Immature natural killer cell (primary cell): ENCODE measurements around the gene SMG7. TPM values are rescaled to one million over a fixed set of nuclear protein-coding genes. Genes with fewer than 3 reads are reported as not detected.
"Not testable (repeated sequence)": the region's sequence is repeated elsewhere in the genome, so short reads cannot be mapped to it uniquely, and the experiment has no call there.

Experiments
- DNase-seq, 3 donors: peaks; one replicate each; pipeline ENCODE4 v3.0.0; 2022; ENCODE audit warnings: mixed read lengths in 1 of 3
- H3K27ac Mint-ChIP-seq, 6 donors: one replicate each; pipeline ENCODE4 v1.8.0; 2020; ENCODE audit warnings: mixed read lengths in 6 of 6, mild to moderate bottlenecking in 5 of 6, inconsistent platforms in 4 of 6, moderate library complexity in 3 of 6
- H3K27me3 Mint-ChIP-seq, 3 donors: one replicate each; pipeline ENCODE4 v1.8.0; 2020 to 2021; ENCODE audit warnings: low read depth in 3 of 3, mild to moderate bottlenecking in 3 of 3, mixed read lengths in 3 of 3, moderate library complexity in 3 of 3, inconsistent platforms in 1 of 3
- H3K36me3 Mint-ChIP-seq, 3 donors: one replicate each; pipeline ENCODE4 v1.8.0; 2020; ENCODE audit warnings: mixed read lengths in 3 of 3, inconsistent platforms in 2 of 3, mild to moderate bottlenecking in 2 of 3
- H3K4me1 Mint-ChIP-seq, 2 donors: one replicate each; pipeline ENCODE4 v1.8.0; 2020; ENCODE audit warnings: inconsistent platforms in 2 of 2, mild to moderate bottlenecking in 2 of 2, mixed read lengths in 2 of 2, moderate library complexity in 1 of 2
- H3K4me3 Mint-ChIP-seq, 5 donors: one replicate each; pipeline ENCODE4 v1.8.0; 2020; ENCODE audit warnings: mild to moderate bottlenecking in 5 of 5, mixed read lengths in 5 of 5, inconsistent platforms in 3 of 5, moderate library complexity in 3 of 5
- H3K9me3 Mint-ChIP-seq, 6 donors: one replicate each; pipeline ENCODE4 v1.8.0; 2020; ENCODE audit warnings: mild to moderate bottlenecking in 6 of 6, mixed read lengths in 6 of 6, inconsistent platforms in 4 of 6, moderate library complexity in 3 of 6
- polyA plus RNA-seq, 3 donors: library from polyadenylated mRNA; unstranded; fragments of 300-500 nt; fragmentation: Illumina TruSeq; gene quantifications; one replicate each; pipeline ENCODE4 v1.2.3, GENCODE V29; 2021

The SMG7 gene
- 10 to 100 TPM in 2 of 3 donors, 1 to 10 TPM in 1; 6.4 to 38.5 (median 11.2) TPM for polyA plus RNA-seq

DNA sequence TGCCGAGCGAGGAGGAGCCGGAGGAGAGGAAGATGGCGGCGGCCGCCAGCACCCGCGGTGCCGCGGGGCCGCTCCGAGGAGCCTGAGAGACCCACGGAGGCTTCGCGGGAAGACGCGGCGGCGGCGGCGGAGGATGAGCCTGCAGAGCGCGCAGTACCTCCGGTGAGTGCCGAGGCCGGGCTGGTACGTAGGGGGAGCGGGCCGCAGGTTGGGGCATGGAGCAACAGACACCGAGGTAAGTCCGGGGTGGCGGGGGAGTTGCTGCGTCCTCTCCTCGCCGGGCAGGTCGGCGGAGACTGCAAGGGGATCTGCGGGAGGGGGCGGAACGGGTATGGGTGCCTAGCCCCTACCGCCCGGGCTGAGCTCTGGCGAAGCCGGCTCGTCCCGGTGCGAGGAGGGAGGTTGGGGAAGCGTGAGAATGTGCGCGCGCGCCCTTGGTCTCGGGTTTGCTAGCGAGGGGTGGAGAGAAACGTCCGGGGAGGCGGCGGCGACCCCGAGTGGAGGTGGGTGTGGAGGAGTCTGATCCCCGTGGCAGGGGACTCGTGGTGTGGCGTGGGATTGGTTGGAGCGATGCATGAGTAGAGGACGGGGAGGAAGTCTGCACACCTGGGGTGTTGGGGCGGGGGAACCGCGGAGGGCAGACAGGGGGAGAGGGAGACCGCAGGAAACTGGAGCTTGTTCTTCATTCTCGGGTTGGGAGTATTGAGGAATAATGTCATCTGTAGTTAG lies at the start of gene SMG7:
TSS of gene SMG7 (plus strand) at position 12 of the 729 bp plus-strand sequence. CDS start at position 134, 122 bp downstream.
- H3K27ac Mint-ChIP-seq, result peak within 1 kb of the TSS; percentile 95 to 100 (median 99)

DNA sequence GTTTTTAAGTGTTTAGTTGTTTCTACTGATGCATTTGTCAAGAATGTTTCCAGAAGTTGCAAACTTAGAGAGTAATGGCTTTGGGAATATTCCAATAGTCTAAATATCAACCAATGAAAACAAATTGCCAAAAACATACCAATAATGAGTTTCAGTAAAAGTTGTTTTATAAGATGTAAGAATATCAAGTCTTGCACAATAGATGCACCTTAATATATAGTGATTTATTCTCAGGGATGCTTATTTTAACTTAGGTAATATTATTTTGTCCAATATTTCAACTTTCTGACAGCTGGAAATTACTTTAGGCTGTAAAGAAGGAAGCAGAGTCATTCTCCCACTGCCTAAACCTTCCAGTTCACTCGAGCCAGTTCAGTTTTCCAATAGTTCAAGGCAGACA lies 48.8 kb upstream of the SMG7 start:
- no peak for DNase-seq
- H3K4me3 Mint-ChIP-seq, result no peak overlapping the region
- peaks cover 6 to 22% (median 14%) of the 10 kb centered on the region in 3 donors for H3K27me3 Mint-ChIP-seq

More for the DNA sequence above, at the start of gene SMG7:
- Mint-ChIP-seq H3K9me3 (no peaks in the 10 kb centered on the region), H3K36me3 (no peaks in the 10 kb centered on the region), H3K27me3 (peaks cover 16 to 22% (median 19%) of the 10 kb centered on the region in 3 donors), H3K4me1 (peaks cover 37 to 39% of the 10 kb centered on the region in 2 donors), H3K4me3 (peak within 1 kb of the TSS; percentile 95 to 100 (median 99))
- no peak for DNase-seq

GRCh38 chr1:183424691-183425090 lies 47.6 kb upstream of the SMG7 start:
- H3K36me3 Mint-ChIP-seq, result no peaks in the 10 kb centered on the region
- no peak overlapping the region for H3K4me3 Mint-ChIP-seq
- H3K27ac Mint-ChIP-seq, result no peak overlapping the region
- no peak for DNase-seq
- no peaks in the 10 kb centered on the region for H3K9me3 Mint-ChIP-seq
- no peaks in the 10 kb centered on the region for H3K4me1 Mint-ChIP-seq
- H3K27me3 Mint-ChIP-seq, result peaks cover 0 to 17% (median 10%) of the 10 kb centered on the region in 3 donors

More for the DNA sequence above, 48.8 kb upstream of the SMG7 start:
- Mint-ChIP-seq H3K4me1 (peaks cover 2 to 4% of the 10 kb centered on the region in 2 donors), H3K36me3 (no peaks in the 10 kb centered on the region), H3K27ac (no peak overlapping the region), H3K9me3 (no peaks in the 10 kb centered on the region)

DNA sequence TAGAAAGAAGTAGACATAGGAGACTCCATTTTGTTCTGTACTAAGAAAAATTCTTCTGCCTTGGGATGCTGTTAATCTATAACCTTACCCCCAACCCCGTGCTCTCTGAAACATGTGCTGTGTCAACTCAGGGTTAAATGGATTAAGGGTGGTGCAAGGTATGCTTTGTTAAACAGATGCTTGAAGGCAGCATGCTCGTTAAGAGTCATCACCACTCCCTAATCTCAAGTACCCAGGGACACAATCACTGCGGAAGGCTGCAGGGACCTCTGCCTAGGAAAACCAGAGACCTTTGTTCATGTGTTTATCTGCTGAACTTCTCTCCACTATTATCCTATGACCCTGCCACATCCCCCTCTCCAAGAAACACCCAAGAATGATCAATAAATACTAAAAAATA lies 44.7 kb upstream of the SMG7 start:
- not testable (repeated sequence) for H3K9me3 Mint-ChIP-seq, H3K4me3 Mint-ChIP-seq, H3K36me3 Mint-ChIP-seq, DNase-seq, H3K4me1 Mint-ChIP-seq, H3K27ac Mint-ChIP-seq
- peaks cover 0 to 24% (median 14%) of the 10 kb centered on the region in 3 donors for H3K27me3 Mint-ChIP-seq

- H3K27me3 Mint-ChIP-seq, result peaks cover 2 to 13% (median 13%) of the 10 kb centered on the region in 3 donors
- H3K4me3 Mint-ChIP-seq, result no peak overlapping the region
- H3K4me1 Mint-ChIP-seq, result no peaks in the 10 kb centered on the region
- H3K27ac Mint-ChIP-seq, result no peak overlapping the region
- no peaks in the 10 kb centered on the region for H3K36me3 Mint-ChIP-seq
- H3K9me3 Mint-ChIP-seq, result no peaks in the 10 kb centered on the region
- DNase-seq, result no peak
These were observed 40.3 kb upstream of the SMG7 start for GRCh38 chr1:183431840-183432547.

DNA sequence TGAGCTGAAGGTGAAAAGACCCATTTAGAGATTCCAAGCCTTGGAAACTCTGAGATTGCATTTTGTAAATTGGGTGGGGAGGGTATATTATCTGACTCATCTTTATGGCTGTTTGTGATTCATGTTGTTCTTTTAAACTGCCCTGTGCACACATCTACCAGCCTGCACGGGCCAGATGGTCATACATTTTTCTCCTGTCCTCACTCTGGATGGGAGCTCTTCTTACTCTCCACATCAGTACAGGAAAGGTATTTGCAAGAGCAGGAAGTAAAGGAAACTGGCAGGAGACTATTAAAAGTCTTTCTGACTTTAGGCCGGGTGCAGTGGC lies 39.8 kb upstream of the SMG7 start:
- Mint-ChIP-seq H3K4me3 (no peak overlapping the region), H3K27ac (no peak overlapping the region), H3K27me3 (peaks cover 2 to 13% (median 10%) of the 10 kb centered on the region in 3 donors), H3K4me1 (no peaks in the 10 kb centered on the region), H3K9me3 (no peaks in the 10 kb centered on the region), H3K36me3 (no peaks in the 10 kb centered on the region)
- no peak for DNase-seq

GRCh38 chr1:183433703-183434102 lies 38.6 kb upstream of the SMG7 start:
- H3K4me3 Mint-ChIP-seq, result no peak overlapping the region
- DNase-seq, result no peak
- H3K27ac Mint-ChIP-seq, result no peak overlapping the region
- no peaks in the 10 kb centered on the region for H3K9me3 Mint-ChIP-seq
- H3K36me3 Mint-ChIP-seq, result no peaks in the 10 kb centered on the region
- H3K4me1 Mint-ChIP-seq, result no peaks in the 10 kb centered on the region
- H3K27me3 Mint-ChIP-seq, result peaks cover 4 to 13% (median 7%) of the 10 kb centered on the region in 3 donors

DNA sequence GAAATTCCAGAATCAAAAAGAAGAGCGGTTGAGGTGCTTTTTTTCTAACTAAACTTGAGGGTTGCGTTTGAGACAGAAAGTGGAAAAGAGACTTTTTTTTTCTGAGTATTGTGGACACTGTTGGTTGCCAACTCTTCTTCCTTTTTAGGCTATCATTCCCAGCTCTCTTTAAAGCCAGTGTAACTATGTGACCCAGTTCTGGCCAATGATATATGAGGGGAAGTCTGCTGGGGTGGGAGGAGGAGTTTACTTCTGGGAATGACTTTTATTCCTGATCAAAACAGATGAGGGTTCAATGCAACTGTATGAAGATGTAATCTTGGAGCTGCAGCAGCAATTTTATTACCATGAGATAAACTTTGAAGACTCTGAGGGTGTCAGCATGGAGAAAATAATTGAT lies 36.8 kb upstream of the SMG7 start:
- no peak overlapping the region for H3K27ac Mint-ChIP-seq
- H3K4me1 Mint-ChIP-seq, result no peaks in the 10 kb centered on the region
- no peaks in the 10 kb centered on the region for H3K9me3 Mint-ChIP-seq
- no peaks in the 10 kb centered on the region for H3K36me3 Mint-ChIP-seq
- no peak overlapping the region for H3K4me3 Mint-ChIP-seq
- DNase-seq, result no peak
- peaks cover 4 to 5% (median 4%) of the 10 kb centered on the region in 3 donors for H3K27me3 Mint-ChIP-seq

DNA sequence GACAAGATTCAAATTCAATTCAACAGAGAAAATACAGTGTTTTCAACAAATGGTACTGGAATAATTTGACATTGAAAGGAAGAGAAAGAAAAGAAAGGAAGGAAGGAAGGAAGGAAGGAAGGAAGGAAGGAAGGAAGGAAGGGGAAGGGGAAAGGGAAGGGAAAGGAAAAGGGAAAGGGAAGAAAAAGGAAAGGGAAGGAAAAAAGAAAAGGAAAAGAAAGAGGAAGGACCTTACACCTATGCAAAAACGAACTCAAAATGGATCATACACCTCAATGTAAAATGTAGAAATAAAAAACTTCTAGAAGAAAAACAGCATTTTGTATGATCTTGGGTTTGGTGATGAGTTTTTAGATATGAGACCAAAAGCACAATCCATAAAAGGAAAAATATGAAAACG lies 34.2 kb upstream of the SMG7 start:
- no peak overlapping the region for H3K4me3 Mint-ChIP-seq
- no peak for DNase-seq
- no peaks in the 10 kb centered on the region for H3K36me3 Mint-ChIP-seq
- H3K27me3 Mint-ChIP-seq, result peaks cover 0 to 6% (median 2%) of the 10 kb centered on the region in 3 donors
- no peaks in the 10 kb centered on the region for H3K4me1 Mint-ChIP-seq
- H3K9me3 Mint-ChIP-seq, result no peaks in the 10 kb centered on the region
- H3K27ac Mint-ChIP-seq, result no peak overlapping the region

GRCh38 chr1:183443011-183443410 lies 29.3 kb upstream of the SMG7 start:
- peaks cover 0 to 5% (median 2%) of the 10 kb centered on the region in 3 donors for H3K27me3 Mint-ChIP-seq
- H3K36me3 Mint-ChIP-seq, result no peaks in the 10 kb centered on the region
- H3K9me3 Mint-ChIP-seq, result no peaks in the 10 kb centered on the region
- DNase-seq, result no peak
- H3K4me1 Mint-ChIP-seq, result no peaks in the 10 kb centered on the region
- H3K27ac Mint-ChIP-seq, result no peak overlapping the region
- no peak overlapping the region for H3K4me3 Mint-ChIP-seq

GRCh38 chr1:183443466-183443865 lies 28.8 kb upstream of the SMG7 start:
- H3K4me1 Mint-ChIP-seq, result no peaks in the 10 kb centered on the region
- H3K4me3 Mint-ChIP-seq, result no peak overlapping the region
- H3K9me3 Mint-ChIP-seq, result no peaks in the 10 kb centered on the region
- no peak overlapping the region for H3K27ac Mint-ChIP-seq
- peaks cover 0 to 5% (median 2%) of the 10 kb centered on the region in 3 donors for H3K27me3 Mint-ChIP-seq
- no peak for DNase-seq
- H3K36me3 Mint-ChIP-seq, result no peaks in the 10 kb centered on the region

- H3K4me3 Mint-ChIP-seq, result no peak overlapping the region
- no peaks in the 10 kb centered on the region for H3K36me3 Mint-ChIP-seq
- DNase-seq, result no peak
- H3K9me3 Mint-ChIP-seq, result no peaks in the 10 kb centered on the region
- H3K4me1 Mint-ChIP-seq, result no peaks in the 10 kb centered on the region
- H3K27ac Mint-ChIP-seq, result no peak overlapping the region
- H3K27me3 Mint-ChIP-seq, result peaks cover 0 to 7% (median 2%) of the 10 kb centered on the region in 3 donors
These were observed 28.1 kb upstream of the SMG7 start for GRCh38 chr1:183444243-183444642.

DNA sequence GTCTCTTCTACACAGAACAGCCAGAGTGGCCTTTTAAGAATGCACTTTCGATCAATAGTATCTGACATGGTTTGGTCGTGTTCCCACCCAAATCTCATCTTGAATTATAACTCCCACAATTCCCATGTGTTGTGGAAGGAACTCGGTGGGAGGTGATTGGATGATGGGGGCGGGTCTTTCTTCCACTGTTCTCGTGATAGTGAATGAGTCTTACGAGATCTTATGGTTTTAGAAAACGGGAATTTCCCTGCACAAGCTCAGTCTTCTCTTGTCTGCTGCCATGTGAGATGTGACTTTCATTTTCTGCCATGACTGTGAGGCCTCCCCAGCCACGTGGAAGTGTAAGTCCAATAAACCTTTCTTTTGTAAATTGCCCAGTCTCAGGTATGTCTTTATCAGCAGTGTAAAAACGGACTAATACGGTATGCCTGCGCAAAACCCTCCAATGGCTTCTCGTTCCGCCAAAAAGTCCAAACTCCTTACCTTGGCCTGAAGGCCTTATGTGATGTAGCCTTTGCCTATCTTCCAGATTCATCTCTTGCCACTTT lies 23.0 kb upstream of the SMG7 start:
- H3K27ac Mint-ChIP-seq, result no peak overlapping the region
- no peak overlapping the region for H3K4me3 Mint-ChIP-seq
- no peak for DNase-seq

DNA sequence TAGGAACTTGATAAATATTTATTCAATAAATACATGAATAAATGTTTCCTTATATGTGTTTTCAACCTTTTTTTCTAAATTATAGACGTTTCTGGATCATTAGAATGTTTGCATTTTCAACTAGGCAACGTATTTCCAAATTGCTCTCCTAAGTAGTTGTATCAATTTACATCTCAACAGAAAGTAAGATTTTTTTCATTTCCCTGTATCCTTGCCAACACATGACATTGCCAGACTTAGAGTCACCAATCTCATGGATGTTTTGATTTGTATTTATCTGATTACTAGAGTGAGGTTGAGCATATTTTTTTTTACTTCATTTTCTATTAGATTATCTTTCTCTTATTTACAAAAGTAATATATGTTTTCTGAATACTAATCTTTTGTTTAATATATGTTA lies 22.2 kb upstream of the SMG7 start:
- H3K27me3 Mint-ChIP-seq, result peaks cover 0 to 7% (median 5%) of the 10 kb centered on the region in 3 donors
- H3K4me1 Mint-ChIP-seq, result no peaks in the 10 kb centered on the region
- no peak overlapping the region for H3K4me3 Mint-ChIP-seq
- DNase-seq, result no peak
- H3K36me3 Mint-ChIP-seq, result no peaks in the 10 kb centered on the region
- no peak overlapping the region for H3K27ac Mint-ChIP-seq
- H3K9me3 Mint-ChIP-seq, result no peaks in the 10 kb centered on the region

More for the DNA sequence above, 23.0 kb upstream of the SMG7 start:
- Mint-ChIP-seq H3K27me3 (peaks cover 0 to 7% (median 2%) of the 10 kb centered on the region in 3 donors), H3K36me3 (no peaks in the 10 kb centered on the region), H3K9me3 (no peaks in the 10 kb centered on the region), H3K4me1 (no peaks in the 10 kb centered on the region)
